KMS-11 (cell line): ENCODE data around the gene INO80B.

Source experiments
- H2AFZ ChIP-seq: fragments of 200-600 bp; sonication (generic); 2 replicates; pipeline ENCODE4 v1.6.1; 2016; ENCODE audit warnings: antibody characterized with exemption, mixed run types, low read depth
- H3K27ac ChIP-seq: fragments of 200-600 bp; sonication (generic); 2 replicates; pipeline ENCODE4 v1.6.1; 2016; ENCODE audit warnings: mild to moderate bottlenecking, mixed run types
- H3K27me3 ChIP-seq: fragments of 200-600 bp; sonication (generic); 2 replicates; pipeline ENCODE4 v1.6.1; 2017; ENCODE audit warnings: mild to moderate bottlenecking, low read depth, mixed run types, moderate library complexity; ENCODE audit not compliant: insufficient read depth
- H3K36me3 ChIP-seq: fragments of 200-600 bp; sonication (generic); 2 replicates; pipeline ENCODE4 v1.6.1; 2017; ENCODE audit warnings: mild to moderate bottlenecking, mixed run types; ENCODE audit not compliant: insufficient read depth
- H3K4me1 ChIP-seq: fragments of 200-600 bp; sonication (generic); 2 replicates; pipeline ENCODE4 v1.6.1; 2016; ENCODE audit warnings: mild to moderate bottlenecking, low read depth, mixed run types; ENCODE audit not compliant: poor library complexity, severe bottlenecking
- H3K4me2 ChIP-seq: fragments of 200-600 bp; sonication (generic); 2 replicates; pipeline ENCODE4 v1.7.0; 2016; ENCODE audit warnings: mild to moderate bottlenecking, mixed run types
- H3K4me3 ChIP-seq: fragments of 200-600 bp; sonication (generic); IDR thresholded peaks from 2 replicates; pipeline ENCODE4 v1.6.1; 2017; ENCODE audit warnings: low read depth, low read length, mixed read lengths; ENCODE audit not compliant: insufficient read depth
- H3K79me2 ChIP-seq: fragments of 200-600 bp; sonication (generic); 2 replicates; pipeline ENCODE4 v1.6.1; 2016; ENCODE audit warnings: low read depth, mixed run types; ENCODE audit not compliant: insufficient read depth
- H3K9ac ChIP-seq: fragments of 200-600 bp; sonication (generic); 2 replicates; pipeline ENCODE4 v1.6.1; 2016; ENCODE audit warnings: mild to moderate bottlenecking, mixed run types
- H4K20me1 ChIP-seq: fragments of 200-600 bp; sonication (generic); 2 replicates; pipeline ENCODE4 v1.6.1; 2016; ENCODE audit warnings: mild to moderate bottlenecking, mixed run types; ENCODE audit not compliant: insufficient read depth
- CTCF ChIP-seq: fragments of 200-600 bp; sonication (generic); conservative IDR thresholded peaks from 2 replicates; pipeline ENCODE4 v1.6.1; 2017; ENCODE audit warnings: low read depth, mild to moderate bottlenecking, antibody characterized with exemption, low read length, moderate library complexity, mixed read lengths

The INO80B gene

DNA sequence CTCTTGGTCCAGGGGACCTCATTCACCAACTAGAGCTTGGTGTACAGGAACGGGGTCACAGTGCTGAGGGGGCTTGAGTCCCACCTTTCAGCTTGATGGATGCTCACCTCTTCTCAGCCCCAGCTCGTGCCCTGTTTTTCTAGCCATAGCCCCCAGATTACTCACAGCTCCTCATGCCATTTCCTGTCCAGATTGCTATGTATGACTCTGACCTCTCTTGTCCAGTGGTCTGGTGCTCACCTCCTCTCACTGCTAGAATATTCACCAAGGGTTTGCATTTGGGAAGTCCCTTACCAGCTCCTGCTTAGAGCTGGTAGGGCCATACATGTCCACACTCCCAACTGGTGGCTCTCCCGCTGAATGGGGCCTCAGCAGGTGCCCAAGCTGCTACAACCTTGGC is 38.7 kb downstream of the INO80B start:
- Histone ChIP-seq H3K4me2 (no peak overlapping the region), H3K9ac (no peak overlapping the region), H3K79me2 (no peaks in the 10 kb centered on the region), H3K4me1 (no peaks in the 10 kb centered on the region), H2AFZ (no peak overlapping the region), H3K36me3 (no peaks in the 10 kb centered on the region), H3K4me3 (no peak overlapping the region), H3K27ac (no peak overlapping the region), H3K27me3 (no peaks in the 10 kb centered on the region), H4K20me1 (no peaks in the 10 kb centered on the region)
- TF ChIP-seq CTCF: no peak

GRCh38 chr2:74495440-74495839 is 40.6 kb downstream of the INO80B start:
- Histone ChIP-seq H3K4me1 (no peaks in the 10 kb centered on the region), H4K20me1 (no peaks in the 10 kb centered on the region), H3K27ac (no peak overlapping the region), H3K9ac (no peak overlapping the region), H3K4me3 (no peak overlapping the region), H2AFZ (no peak overlapping the region), H3K4me2 (no peak overlapping the region), H3K36me3 (no peaks in the 10 kb centered on the region), H3K27me3 (no peaks in the 10 kb centered on the region), H3K79me2 (no peaks in the 10 kb centered on the region)
- no peak for TF ChIP-seq CTCF

GRCh38 chr2:74496997-74497776 is 42.3 kb downstream of the INO80B start:
- Histone ChIP-seq H3K27ac (no peak overlapping the region), H3K27me3 (peaks cover 3% of the 10 kb centered on the region; the same call in 1 of the 2 replicates), H3K4me2 (no peak overlapping the region), H3K4me1 (peaks cover 5% of the 10 kb centered on the region), H2AFZ (no peak overlapping the region), H3K4me3 (no peak overlapping the region), H3K9ac (no peak overlapping the region), H3K79me2 (no peaks in the 10 kb centered on the region), H4K20me1 (no peaks in the 10 kb centered on the region), H3K36me3 (no peaks in the 10 kb centered on the region)
- no peak for TF ChIP-seq CTCF

- no peak for TF ChIP-seq CTCF
- no peak overlapping the region for H3K4me2 ChIP-seq
- H3K4me1 ChIP-seq: peaks cover 10% of the 10 kb centered on the region
- no peaks in the 10 kb centered on the region for H4K20me1 ChIP-seq
- H3K36me3 ChIP-seq: no peaks in the 10 kb centered on the region
- no peak overlapping the region for H3K9ac ChIP-seq
- peaks cover 10% of the 10 kb centered on the region; the same call in 1 of the 2 replicates for H3K27me3 ChIP-seq
- H3K27ac ChIP-seq: no peak overlapping the region
- no peak overlapping the region for H3K4me3 ChIP-seq
- no peaks in the 10 kb centered on the region for H3K79me2 ChIP-seq
- H2AFZ ChIP-seq: no peak overlapping the region
Observed at GRCh38 chr2:74497777-74498499, 43.1 kb downstream of the INO80B start.
